RWPE2 (cell line): ENCODE measurements around the gene DNAJC1.
A peak's percentile ranks its signal among the peaks of the same experiment; 100 is the strongest.

ENCODE experiments used
- ATAC-seq: fragments of 200-7000 bp; cut with Tn5 transposase; 3 replicates; pipeline ENCODE4 v1.9.1; 2021; ENCODE audit warnings: low read depth
- DNase-seq: peaks from one replicate; pipeline ENCODE4 v3.0.0-alpha.2; 2020; ENCODE audit warnings: low spot score
- H3K27ac ChIP-seq: fragments of 450-650 bp; 2 replicates; pipeline ENCODE4 v1.5.1; 2017; ENCODE audit warnings: mild to moderate bottlenecking; ENCODE audit not compliant: poor library complexity, severe bottlenecking
- H3K27me3 ChIP-seq: fragments of 250-450 bp; sonication (Bioruptor Pico); 2 replicates; pipeline ENCODE4 v1.5.1; 2021; ENCODE audit warnings: mild to moderate bottlenecking, moderate library complexity; ENCODE audit not compliant: insufficient read depth, poor library complexity, severe bottlenecking
- H3K36me3 ChIP-seq: fragments of 250-450 bp; sonication (Bioruptor Pico); 2 replicates; pipeline ENCODE4 v1.5.1; 2020; ENCODE audit warnings: low read depth, mild to moderate bottlenecking, moderate library complexity
- H3K4me1 ChIP-seq: fragments of 250-450 bp; sonication (Bioruptor Pico); 2 replicates; pipeline ENCODE4 v1.5.1; 2021; ENCODE audit warnings: mild to moderate bottlenecking, moderate library complexity; ENCODE audit not compliant: insufficient read depth, poor library complexity, severe bottlenecking
- H3K4me3 ChIP-seq: fragments of 250-450 bp; sonication (Bioruptor Pico); 2 replicates; pipeline ENCODE4 v1.5.1; 2021; ENCODE audit warnings: mild to moderate bottlenecking, moderate library complexity; ENCODE audit not compliant: severe bottlenecking
- H3K9me3 ChIP-seq: fragments of 250-450 bp; sonication (Bioruptor Pico); 2 replicates; pipeline ENCODE4 v1.5.1; 2021; ENCODE audit warnings: mild to moderate bottlenecking, moderate library complexity; ENCODE audit not compliant: severe bottlenecking
- TF ChIP-seq, protein P1 (sequence below): fragments of 450-650 bp; IDR thresholded peaks from one replicate; pipeline ENCODE4 v1.5.1; 2017; ENCODE audit warnings: mild to moderate bottlenecking, moderate library complexity; ENCODE audit not compliant: poor library complexity, severe bottlenecking

DNAJC1 gene

DNA sequence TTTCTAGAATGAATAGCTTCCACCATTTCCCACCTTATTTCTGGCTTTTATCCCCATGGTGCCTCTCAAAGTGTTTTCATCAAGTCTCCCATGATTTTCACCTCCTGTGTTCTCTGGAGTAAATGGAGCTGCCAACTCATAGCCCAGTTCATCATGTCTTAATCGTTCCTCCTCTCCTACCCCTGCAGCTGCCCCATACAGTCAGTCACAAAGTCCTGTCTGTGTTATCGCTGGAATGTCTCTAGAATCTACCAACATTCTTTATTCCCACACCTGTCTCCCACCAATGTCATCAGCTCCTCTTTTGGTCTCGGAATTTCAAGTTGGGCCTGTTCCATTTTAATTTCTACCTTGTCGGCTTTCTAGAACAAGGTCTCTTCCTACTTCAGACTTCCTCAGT is 290.6 kb downstream of the DNAJC1 start:
- H3K4me1 ChIP-seq = peaks cover 10% of the 10 kb centered on the region
- TF ChIP-seq, protein P1, sequence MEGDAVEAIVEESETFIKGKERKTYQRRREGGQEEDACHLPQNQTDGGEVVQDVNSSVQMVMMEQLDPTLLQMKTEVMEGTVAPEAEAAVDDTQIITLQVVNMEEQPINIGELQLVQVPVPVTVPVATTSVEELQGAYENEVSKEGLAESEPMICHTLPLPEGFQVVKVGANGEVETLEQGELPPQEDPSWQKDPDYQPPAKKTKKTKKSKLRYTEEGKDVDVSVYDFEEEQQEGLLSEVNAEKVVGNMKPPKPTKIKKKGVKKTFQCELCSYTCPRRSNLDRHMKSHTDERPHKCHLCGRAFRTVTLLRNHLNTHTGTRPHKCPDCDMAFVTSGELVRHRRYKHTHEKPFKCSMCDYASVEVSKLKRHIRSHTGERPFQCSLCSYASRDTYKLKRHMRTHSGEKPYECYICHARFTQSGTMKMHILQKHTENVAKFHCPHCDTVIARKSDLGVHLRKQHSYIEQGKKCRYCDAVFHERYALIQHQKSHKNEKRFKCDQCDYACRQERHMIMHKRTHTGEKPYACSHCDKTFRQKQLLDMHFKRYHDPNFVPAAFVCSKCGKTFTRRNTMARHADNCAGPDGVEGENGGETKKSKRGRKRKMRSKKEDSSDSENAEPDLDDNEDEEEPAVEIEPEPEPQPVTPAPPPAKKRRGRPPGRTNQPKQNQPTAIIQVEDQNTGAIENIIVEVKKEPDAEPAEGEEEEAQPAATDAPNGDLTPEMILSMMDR = no peak
- no peak overlapping the region for H3K27ac ChIP-seq
- H3K9me3 ChIP-seq = no peaks in the 10 kb centered on the region
- no peaks in the 10 kb centered on the region for H3K27me3 ChIP-seq
- H3K4me3 ChIP-seq = no peak overlapping the region
- no peak for ATAC-seq
- DNase-seq = no peak
- peaks cover 30% of the 10 kb centered on the region for H3K36me3 ChIP-seq

DNA sequence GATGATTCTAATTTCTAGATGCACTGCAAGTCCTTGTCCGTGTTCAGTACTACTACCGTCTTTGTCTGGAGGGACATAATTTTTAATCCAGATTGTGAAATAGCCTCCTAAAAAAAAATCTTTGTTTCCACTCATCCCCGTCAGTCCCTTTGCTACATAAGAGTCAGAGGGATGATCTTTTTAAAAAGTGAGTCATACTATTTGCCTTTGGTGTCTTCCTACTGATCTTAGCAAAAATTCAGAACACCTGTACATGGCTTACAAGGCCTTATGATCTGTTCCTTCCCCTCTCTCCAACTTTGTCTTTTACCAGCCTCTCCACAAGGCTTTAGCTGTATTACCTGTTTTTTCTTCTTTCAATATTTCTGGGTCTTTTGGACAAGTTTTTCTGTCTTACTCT is 296.0 kb downstream of the DNAJC1 start:
- H3K27ac ChIP-seq = no peak overlapping the region
- H3K9me3 ChIP-seq = no peaks in the 10 kb centered on the region
- H3K27me3 ChIP-seq = no peaks in the 10 kb centered on the region
- H3K4me3 ChIP-seq = no peak overlapping the region
- H3K36me3 ChIP-seq = no peaks in the 10 kb centered on the region
- ATAC-seq (0 out of 3 replicates have a peak, but pooled peaks have one; percentile 57), DNase-seq (no peak)
- H3K4me1 ChIP-seq = no peaks in the 10 kb centered on the region
- TF ChIP-seq, protein P1 = no peak
